HepG2 (cell line): ENCODE data around the gene POLR2M. TPM values are rescaled to one million over a fixed set of nuclear protein-coding genes. Genes with fewer than 3 reads are reported as not detected.

Experiments used
- CBFB ChIP-seq: sonication (generic); formaldehyde crosslinking; IDR thresholded peaks from 2 replicates; pipeline ENCODE4 v1.4.0; 2020; ENCODE audit warnings: missing genetic modification reagents
- CBX2 ChIP-seq, 2 experiments: fragments of 200-600 bp in 1 of 2; sonication (generic); formaldehyde crosslinking in 1 of 2; IDR thresholded peaks; 2 replicates each; pipeline versions ENCODE4 v1.7.0 to v1.8.1; 2018 to 2022; ENCODE audit warnings: low read depth in 2 of 2, low read length in 1 of 2, mild to moderate bottlenecking in 1 of 2, missing genetic modification reagents in 1 of 2
- FOXJ3 ChIP-seq: sonication (generic); formaldehyde crosslinking; IDR thresholded peaks from 2 replicates; pipeline ENCODE4 v1.4.0; 2020; ENCODE audit warnings: missing genetic modification reagents, mild to moderate bottlenecking, borderline replicate concordance
- HES4 ChIP-seq: sonication (generic); formaldehyde crosslinking; IDR thresholded peaks from 2 replicates; pipeline ENCODE4 v1.9.0; 2021; ENCODE audit warnings: mild to moderate bottlenecking, missing genetic modification reagents, borderline replicate concordance
- IRF2 ChIP-seq: IDR thresholded peaks from 2 replicates; pipeline ENCODE4 v1.6.1; 2018; ENCODE audit warnings: missing genetic modification reagents, missing compliant biosample characterization
- KDM4B ChIP-seq: sonication (generic); formaldehyde crosslinking; IDR thresholded peaks from 2 replicates; pipeline ENCODE4 v1.4.0; 2020; ENCODE audit warnings: missing genetic modification reagents
- KLF13 ChIP-seq: sonication (generic); formaldehyde crosslinking; IDR thresholded peaks from 2 replicates; pipeline ENCODE4 v1.4.0; 2020; ENCODE audit warnings: mild to moderate bottlenecking, missing genetic modification reagents
- MXI1 ChIP-seq: IDR thresholded peaks from 3 replicates; pipeline ENCODE4 v1.6.1; 2012; ENCODE audit warnings: low read depth, low read length, inconsistent platforms, borderline replicate concordance
- NFYB ChIP-seq: sonication (generic); formaldehyde crosslinking; IDR thresholded peaks from 2 replicates; pipeline ENCODE4 v1.4.0; 2020; ENCODE audit warnings: missing genetic modification reagents
- SMYD3 ChIP-seq: sonication (generic); formaldehyde crosslinking; IDR thresholded peaks from 2 replicates; pipeline ENCODE4 v1.8.1; 2023; ENCODE audit warnings: mild to moderate bottlenecking, missing genetic modification reagents
- SNAI1 ChIP-seq: sonication (generic); formaldehyde crosslinking; IDR thresholded peaks from 2 replicates; pipeline ENCODE4 v1.5.0; 2020; ENCODE audit warnings: mild to moderate bottlenecking, missing genetic modification reagents, borderline replicate concordance
- SPEN ChIP-seq: sonication (generic); formaldehyde crosslinking; IDR thresholded peaks from 2 replicates; pipeline ENCODE4 v1.5.1; 2020; ENCODE audit warnings: low read depth, mild to moderate bottlenecking, missing genetic modification reagents
- TOPORS ChIP-seq: sonication (generic); formaldehyde crosslinking; IDR thresholded peaks from 2 replicates; pipeline ENCODE4 v1.8.0; 2023; ENCODE audit warnings: mild to moderate bottlenecking, missing genetic modification reagents
- YEATS4 ChIP-seq: sonication (generic); formaldehyde crosslinking; IDR thresholded peaks from 2 replicates; pipeline ENCODE4 v1.4.0; 2020; ENCODE audit warnings: missing genetic modification reagents, borderline replicate concordance
- ZMYM2 ChIP-seq: sonication (generic); formaldehyde crosslinking; IDR thresholded peaks from 2 replicates; pipeline ENCODE4 v1.8.0; 2022; ENCODE audit warnings: mild to moderate bottlenecking, missing genetic modification reagents
- ZNF343 ChIP-seq: sonication (generic); formaldehyde crosslinking; IDR thresholded peaks from 2 replicates; pipeline ENCODE4 v1.4.0; 2020; ENCODE audit warnings: mild to moderate bottlenecking, missing genetic modification reagents
- ZNF709 ChIP-seq: sonication (generic); formaldehyde crosslinking; IDR thresholded peaks from 2 replicates; pipeline ENCODE4 v1.5.0; 2020; ENCODE audit warnings: mild to moderate bottlenecking, missing genetic modification reagents
- ZNF775 ChIP-seq: sonication (generic); formaldehyde crosslinking; IDR thresholded peaks from 2 replicates; pipeline ENCODE4 v1.4.0; 2020; ENCODE audit warnings: missing genetic modification reagents, mild to moderate bottlenecking, moderate library complexity, borderline replicate concordance
- ZNF839 ChIP-seq: sonication (generic); formaldehyde crosslinking; IDR thresholded peaks from 2 replicates; pipeline ENCODE4 v1.4.0; 2020; ENCODE audit warnings: missing genetic modification reagents, mild to moderate bottlenecking, borderline replicate concordance
- ZNF878 ChIP-seq: sonication (generic); formaldehyde crosslinking; IDR thresholded peaks from 2 replicates; pipeline ENCODE4 v1.8.1; 2023; ENCODE audit warnings: mild to moderate bottlenecking, missing genetic modification reagents, moderate library complexity
- polyA plus RNA-seq, 8 experiments: library from polyadenylated mRNA; depleted of rRNA in 3 of 8; stranded (reverse) in 7 of 8; unstranded in 1 of 8; fragments of >200 nt; fragmentation: Illumina TruSeq in 4 of 8; extraction: Trizol in 4 of 8; gene quantifications; 2 replicates each; pipeline versions ENCODE4 v1.2.1 to v1.2.3, GENCODE V29; 2011 to 2016; ENCODE audit warnings: low read depth in 4 of 8, missing spikeins in 1 of 8, mixed read lengths in 1 of 8; ENCODE audit not compliant: insufficient read depth in 1 of 8
- total RNA-seq, 5 experiments: library from RNA; depleted of rRNA; stranded (reverse); fragments of >200 nt; fragmentation: Illumina TruSeq; extraction: Trizol; gene quantifications; 2 replicates each; pipeline ENCODE4 v1.2.3, GENCODE V29; 2016; ENCODE audit warnings: low read depth in 1 of 5
- TF ChIP-seq, protein P1 (sequence below): sonication (generic); formaldehyde crosslinking; IDR thresholded peaks from 2 replicates; pipeline ENCODE4 v1.5.1; 2020; ENCODE audit warnings: mild to moderate bottlenecking, missing genetic modification reagents, moderate library complexity
- TF ChIP-seq, protein P2 (sequence below): sonication (generic); formaldehyde crosslinking; conservative IDR thresholded peaks from 2 replicates; pipeline ENCODE4 v1.4.0; 2020; ENCODE audit warnings: missing genetic modification reagents
- TF ChIP-seq, protein P3 (sequence below): sonication (generic); formaldehyde crosslinking; IDR thresholded peaks from 2 replicates; pipeline ENCODE4 v1.5.1; 2020; ENCODE audit warnings: missing genetic modification reagents, mild to moderate bottlenecking, borderline replicate concordance
- TF ChIP-seq, protein P4 (sequence below): sonication (generic); formaldehyde crosslinking; conservative IDR thresholded peaks from 2 replicates; pipeline ENCODE4 v1.4.0; 2020; ENCODE audit warnings: missing genetic modification reagents

Gene POLR2M
- total and polyA plus RNA-seq, 2 of the 13 experiments (the other 11 are each of a cell fraction or from before 2014, with no cell fraction given) = 25.9 to 48.5 TPM

DNA sequence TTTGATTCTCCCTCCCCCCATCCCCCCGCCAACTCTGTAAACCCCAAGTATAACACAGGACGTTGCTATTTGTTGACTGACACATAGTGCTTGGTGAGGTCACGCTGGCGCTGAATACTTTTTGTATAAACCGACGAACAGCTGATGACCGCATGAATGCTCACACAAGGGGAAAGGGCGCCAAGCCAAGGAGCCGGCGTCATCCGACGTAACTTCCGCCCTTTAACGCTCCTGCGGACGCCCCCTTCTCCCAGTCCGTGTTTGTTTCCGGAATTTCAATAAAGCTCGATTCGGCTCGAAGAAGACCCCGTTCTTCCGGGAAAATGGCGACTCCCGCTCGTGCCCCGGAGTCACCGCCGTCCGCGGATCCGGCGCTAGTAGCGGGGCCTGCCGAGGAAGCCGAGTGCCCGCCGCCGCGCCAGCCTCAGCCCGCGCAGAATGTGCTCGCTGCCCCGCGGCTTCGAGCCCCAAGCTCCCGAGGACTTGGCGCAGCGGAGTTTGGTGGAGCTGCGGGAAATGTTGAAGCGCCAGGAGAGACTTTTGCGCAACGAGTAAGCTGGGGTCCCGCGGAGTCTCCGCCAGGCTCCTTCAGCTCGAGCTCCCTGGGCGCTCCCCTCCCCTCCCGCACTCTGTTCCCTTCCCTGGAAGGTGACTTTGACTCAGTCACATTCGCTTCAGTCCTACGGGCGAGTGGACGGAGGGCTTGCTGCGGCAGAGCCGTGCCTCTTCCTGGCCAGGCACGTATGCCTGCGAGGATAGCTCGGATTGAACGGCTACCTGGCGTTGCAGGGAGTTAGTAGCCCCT lies at the start of gene POLR2M (continued):
- TF ChIP-seq, protein P1, sequence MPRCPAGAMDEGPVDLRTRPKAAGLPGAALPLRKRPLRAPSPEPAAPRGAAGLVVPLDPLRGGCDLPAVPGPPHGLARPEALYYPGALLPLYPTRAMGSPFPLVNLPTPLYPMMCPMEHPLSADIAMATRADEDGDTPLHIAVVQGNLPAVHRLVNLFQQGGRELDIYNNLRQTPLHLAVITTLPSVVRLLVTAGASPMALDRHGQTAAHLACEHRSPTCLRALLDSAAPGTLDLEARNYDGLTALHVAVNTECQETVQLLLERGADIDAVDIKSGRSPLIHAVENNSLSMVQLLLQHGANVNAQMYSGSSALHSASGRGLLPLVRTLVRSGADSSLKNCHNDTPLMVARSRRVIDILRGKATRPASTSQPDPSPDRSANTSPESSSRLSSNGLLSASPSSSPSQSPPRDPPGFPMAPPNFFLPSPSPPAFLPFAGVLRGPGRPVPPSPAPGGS = peak; percentile 41; the same call in 1 of the 2 replicates
- TF ChIP-seq ZNF878 (CRISPR knock-in tag) = peak; percentile 65; the same call in 1 of the 2 replicates
- peak; percentile 71 for TF ChIP-seq TOPORS
- TF ChIP-seq, protein P2, sequence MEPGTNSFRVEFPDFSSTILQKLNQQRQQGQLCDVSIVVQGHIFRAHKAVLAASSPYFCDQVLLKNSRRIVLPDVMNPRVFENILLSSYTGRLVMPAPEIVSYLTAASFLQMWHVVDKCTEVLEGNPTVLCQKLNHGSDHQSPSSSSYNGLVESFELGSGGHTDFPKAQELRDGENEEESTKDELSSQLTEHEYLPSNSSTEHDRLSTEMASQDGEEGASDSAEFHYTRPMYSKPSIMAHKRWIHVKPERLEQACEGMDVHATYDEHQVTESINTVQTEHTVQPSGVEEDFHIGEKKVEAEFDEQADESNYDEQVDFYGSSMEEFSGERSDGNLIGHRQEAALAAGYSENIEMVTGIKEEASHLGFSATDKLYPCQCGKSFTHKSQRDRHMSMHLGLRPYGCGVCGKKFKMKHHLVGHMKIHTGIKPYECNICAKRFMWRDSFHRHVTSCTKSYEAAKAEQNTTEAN (CRISPR knock-in tag) = 0 out of 2 replicates have a peak, but pooled peaks have one; percentile 20
- TF ChIP-seq, protein P3, sequence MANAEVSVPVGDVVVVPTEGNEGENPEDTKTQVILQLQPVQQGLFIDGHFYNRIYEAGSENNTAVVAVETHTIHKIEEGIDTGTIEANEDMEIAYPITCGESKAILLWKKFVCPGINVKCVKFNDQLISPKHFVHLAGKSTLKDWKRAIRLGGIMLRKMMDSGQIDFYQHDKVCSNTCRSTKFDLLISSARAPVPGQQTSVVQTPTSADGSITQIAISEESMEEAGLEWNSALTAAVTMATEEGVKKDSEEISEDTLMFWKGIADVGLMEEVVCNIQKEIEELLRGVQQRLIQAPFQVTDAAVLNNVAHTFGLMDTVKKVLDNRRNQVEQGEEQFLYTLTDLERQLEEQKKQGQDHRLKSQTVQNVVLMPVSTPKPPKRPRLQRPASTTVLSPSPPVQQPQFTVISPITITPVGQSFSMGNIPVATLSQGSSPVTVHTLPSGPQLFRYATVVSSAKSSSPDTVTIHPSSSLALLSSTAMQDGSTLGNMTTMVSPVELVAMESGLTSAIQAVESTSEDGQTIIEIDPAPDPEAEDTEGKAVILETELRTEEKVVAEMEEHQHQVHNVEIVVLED = peak; percentile 75
- no peak for TF ChIP-seq HES4 (CRISPR knock-in tag)
- no peak for TF ChIP-seq CBX2 (IDR thresholded peaks at IDR 0.05; ENCODE audit: low read depth, low read length)
- TF ChIP-seq CBX2 (CRISPR knock-in tag; IDR thresholded peaks at IDR 0.05; ENCODE audit: low read depth) = no peak; the same call in 1 of the 2 replicates
- TF ChIP-seq MXI1 = peak; percentile 46; the same call in 1 of the 3 replicates
- no peak for TF ChIP-seq ZNF775
- no peak for TF ChIP-seq KDM4B (CRISPR knock-in tag)
- TF ChIP-seq YEATS4 (CRISPR knock-in tag) = peak; percentile 76; the same call in 1 of the 2 replicates
- TF ChIP-seq ZNF839 (CRISPR knock-in tag) = peak; percentile 52; the same call in 1 of the 2 replicates
- peak; percentile 61; the same call in 1 of the 2 replicates for TF ChIP-seq SPEN
- TF ChIP-seq NFYB = peak; percentile 27; the same call in 1 of the 2 replicates
- TF ChIP-seq FOXJ3 (CRISPR knock-in tag) = no peak; the same call in 1 of the 2 replicates
- TF ChIP-seq, protein P4, sequence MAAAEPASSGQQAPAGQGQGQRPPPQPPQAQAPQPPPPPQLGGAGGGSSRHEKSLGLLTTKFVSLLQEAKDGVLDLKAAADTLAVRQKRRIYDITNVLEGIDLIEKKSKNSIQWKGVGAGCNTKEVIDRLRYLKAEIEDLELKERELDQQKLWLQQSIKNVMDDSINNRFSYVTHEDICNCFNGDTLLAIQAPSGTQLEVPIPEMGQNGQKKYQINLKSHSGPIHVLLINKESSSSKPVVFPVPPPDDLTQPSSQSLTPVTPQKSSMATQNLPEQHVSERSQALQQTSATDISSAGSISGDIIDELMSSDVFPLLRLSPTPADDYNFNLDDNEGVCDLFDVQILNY = 0 out of 2 replicates have a peak, but pooled peaks have one; percentile 27
- TF ChIP-seq CBFB (CRISPR knock-in tag) = peak; percentile 71; the same call in 1 of the 2 replicates
- TF ChIP-seq SMYD3 = peak; percentile 79; the same call in 1 of the 2 replicates
- no peak for TF ChIP-seq SNAI1 (CRISPR knock-in tag)
- peak; percentile 60; the same call in 1 of the 2 replicates for TF ChIP-seq ZMYM2 (CRISPR knock-in tag)
- TF ChIP-seq KLF13 (CRISPR knock-in tag) = no peak
- TF ChIP-seq ZNF343 = peak; percentile 48; the same call in 1 of the 2 replicates
- TF ChIP-seq IRF2 (CRISPR knock-in tag) = peak; percentile 68; the same call in 1 of the 2 replicates
- TF ChIP-seq ZNF709 (CRISPR knock-in tag) = no peak
